ENCODE results near the gene USP43.

USP43 gene

GRCh38 chr17:9672691-9673090 lies 27.4 kb downstream of the USP43 start:
- no peak overlapping the region for H3K4me3 Mint-ChIP-seq

DNA sequence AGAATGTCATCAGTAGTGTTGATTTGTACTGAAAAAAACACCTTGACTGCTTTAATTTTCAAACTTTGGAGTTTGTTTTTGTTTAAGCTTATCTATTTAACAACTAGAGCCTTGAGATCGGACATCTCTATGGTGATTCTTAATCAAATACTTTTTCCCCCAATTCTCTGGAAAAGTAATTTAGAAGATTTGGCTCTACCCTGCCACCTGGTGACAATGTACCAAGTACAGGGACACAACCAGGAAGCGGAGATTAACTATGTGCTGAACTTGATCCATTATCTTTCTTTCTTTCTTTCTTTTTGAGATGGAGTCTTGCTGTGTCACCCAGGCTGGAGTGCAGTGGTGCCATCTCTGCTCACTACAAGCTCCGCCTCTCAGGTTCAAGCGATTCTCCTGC lies 30.8 kb downstream of the USP43 start:
- H3K36me3 Mint-ChIP-seq (ENCODE audit: low read depth), result peaks cover 3% of the 10 kb centered on the region
- peaks cover 13% of the 10 kb centered on the region for H3K4me1 Mint-ChIP-seq (ENCODE audit: low read depth)
- DNase-seq, result no peak
- H3K27ac Mint-ChIP-seq, result no peak overlapping the region
- peaks cover 5% of the 10 kb centered on the region for H3K27me3 Mint-ChIP-seq
- H3K4me3 Mint-ChIP-seq, result no peak overlapping the region
- H3K9me3 Mint-ChIP-seq, result peaks cover 13% of the 10 kb centered on the region

More at GRCh38 chr17:9672691-9673090, 27.4 kb downstream of the USP43 start:
- no peak for DNase-seq
- no peaks in the 10 kb centered on the region for H3K36me3 Mint-ChIP-seq (ENCODE audit: low read depth)
- H3K27ac Mint-ChIP-seq, result no peak overlapping the region
- peaks cover 25% of the 10 kb centered on the region for H3K27me3 Mint-ChIP-seq
- H3K9me3 Mint-ChIP-seq, result no peaks in the 10 kb centered on the region
- H3K4me1 Mint-ChIP-seq (ENCODE audit: low read depth), result peaks cover 11% of the 10 kb centered on the region

DNA sequence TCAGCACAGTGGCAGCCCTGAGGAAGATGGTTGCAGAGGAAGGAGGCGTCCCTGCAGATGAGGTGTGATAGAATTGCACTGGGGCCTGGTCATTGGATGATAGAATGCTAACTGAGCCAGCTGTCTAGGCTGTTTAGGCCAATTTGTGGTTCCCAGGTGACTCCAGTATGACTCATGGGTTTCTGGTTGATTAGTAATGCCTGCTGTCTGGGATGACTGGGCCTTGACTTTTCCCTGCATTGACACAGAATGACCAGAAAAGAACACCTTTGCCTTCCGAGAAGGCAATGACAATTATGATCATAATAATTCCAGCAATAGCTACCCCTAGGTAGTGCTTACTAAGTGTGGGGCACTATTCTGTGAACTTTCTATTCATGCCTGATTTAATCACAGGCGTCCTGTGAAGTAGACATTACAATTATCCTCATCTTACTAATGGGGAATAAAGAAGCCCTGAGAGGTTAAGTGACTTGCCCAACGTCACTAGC lies 31.5 kb downstream of the USP43 start:
- H3K36me3 Mint-ChIP-seq (ENCODE audit: low read depth), result peaks cover 3% of the 10 kb centered on the region
- H3K4me1 Mint-ChIP-seq (ENCODE audit: low read depth), result peaks cover 13% of the 10 kb centered on the region
- H3K27me3 Mint-ChIP-seq, result peaks cover 5% of the 10 kb centered on the region
- no peak for DNase-seq
- no peak overlapping the region for H3K4me3 Mint-ChIP-seq
- H3K27ac Mint-ChIP-seq, result peak overlapping the region; percentile 12
- H3K9me3 Mint-ChIP-seq, result peaks cover 13% of the 10 kb centered on the region

DNA sequence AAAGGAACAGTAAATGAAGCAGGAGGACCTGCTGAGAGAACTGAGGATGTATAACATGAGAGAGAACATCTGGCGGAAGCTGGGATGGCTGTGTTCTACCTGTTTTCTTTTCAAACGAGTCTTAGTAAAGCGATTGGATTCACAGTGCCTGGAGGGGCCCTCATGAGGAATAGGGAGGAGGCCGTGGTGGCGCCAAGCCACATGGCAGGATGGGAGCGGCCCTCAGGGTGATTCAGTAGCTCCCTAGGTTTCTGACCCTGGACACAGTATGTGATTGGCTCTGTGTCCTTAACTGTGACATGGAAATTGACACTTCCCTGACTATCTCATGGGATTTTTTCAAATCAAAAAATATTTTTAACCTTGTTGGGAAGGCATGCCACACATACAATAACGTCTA lies 32.1 kb downstream of the USP43 start:
- peaks cover 5% of the 10 kb centered on the region for H3K27me3 Mint-ChIP-seq
- DNase-seq, result no peak
- no peak overlapping the region for H3K4me3 Mint-ChIP-seq
- peaks cover 13% of the 10 kb centered on the region for H3K4me1 Mint-ChIP-seq (ENCODE audit: low read depth)
- peaks cover 3% of the 10 kb centered on the region for H3K36me3 Mint-ChIP-seq (ENCODE audit: low read depth)
- H3K9me3 Mint-ChIP-seq, result peaks cover 13% of the 10 kb centered on the region
- H3K27ac Mint-ChIP-seq, result peak overlapping the region; percentile 12

GRCh38 chr17:9677896-9678295 lies 32.6 kb downstream of the USP43 start:
- no peak overlapping the region for H3K27ac Mint-ChIP-seq
- H3K27me3 Mint-ChIP-seq, result peaks cover 3% of the 10 kb centered on the region
- no peak overlapping the region for H3K4me3 Mint-ChIP-seq

DNA sequence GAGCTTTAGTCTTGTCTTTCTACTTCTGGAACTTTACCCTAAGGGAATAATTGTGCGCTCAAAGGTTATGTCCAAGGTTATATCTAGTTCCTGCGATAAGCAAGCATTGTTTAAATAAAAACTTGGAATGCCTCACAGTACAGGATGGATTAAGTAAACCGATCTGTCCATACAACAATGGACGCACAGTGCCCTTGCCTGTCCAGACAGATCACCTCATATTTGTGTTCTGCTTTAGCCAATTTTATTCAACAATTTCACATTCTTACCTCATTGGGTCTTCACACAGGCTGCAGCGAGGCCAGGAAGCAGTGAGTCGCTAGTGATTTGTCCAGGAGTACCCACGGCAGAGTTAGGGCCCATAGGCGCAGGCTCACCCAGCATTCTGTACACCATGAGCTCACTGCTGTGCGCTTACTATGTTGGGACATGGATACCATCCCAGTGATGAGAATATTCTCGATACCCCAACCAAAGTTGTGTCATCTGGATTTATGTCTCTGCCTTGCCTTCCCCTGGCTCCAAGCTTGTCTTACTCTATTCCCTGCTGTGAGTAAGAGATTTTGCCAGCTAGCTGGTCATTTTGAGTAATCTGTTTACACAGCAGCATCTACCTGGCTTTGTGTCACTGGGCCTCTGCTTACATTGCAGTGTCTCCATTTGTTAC lies 39.8 kb downstream of the USP43 start:
- H3K36me3 Mint-ChIP-seq (ENCODE audit: low read depth), result peaks cover 2% of the 10 kb centered on the region
- DNase-seq, result no peak
- H3K27ac Mint-ChIP-seq, result no peak overlapping the region
- no peak overlapping the region for H3K4me3 Mint-ChIP-seq
- H3K27me3 Mint-ChIP-seq, result no peaks in the 10 kb centered on the region
- no peaks in the 10 kb centered on the region for H3K4me1 Mint-ChIP-seq (ENCODE audit: low read depth)
- H3K9me3 Mint-ChIP-seq, result peaks cover 12% of the 10 kb centered on the region

More at GRCh38 chr17:9677896-9678295, 32.6 kb downstream of the USP43 start:
- H3K9me3 Mint-ChIP-seq, result peaks cover 13% of the 10 kb centered on the region
- DNase-seq, result no peak
- peaks cover 13% of the 10 kb centered on the region for H3K4me1 Mint-ChIP-seq (ENCODE audit: low read depth)
- peaks cover 3% of the 10 kb centered on the region for H3K36me3 Mint-ChIP-seq (ENCODE audit: low read depth)

DNA sequence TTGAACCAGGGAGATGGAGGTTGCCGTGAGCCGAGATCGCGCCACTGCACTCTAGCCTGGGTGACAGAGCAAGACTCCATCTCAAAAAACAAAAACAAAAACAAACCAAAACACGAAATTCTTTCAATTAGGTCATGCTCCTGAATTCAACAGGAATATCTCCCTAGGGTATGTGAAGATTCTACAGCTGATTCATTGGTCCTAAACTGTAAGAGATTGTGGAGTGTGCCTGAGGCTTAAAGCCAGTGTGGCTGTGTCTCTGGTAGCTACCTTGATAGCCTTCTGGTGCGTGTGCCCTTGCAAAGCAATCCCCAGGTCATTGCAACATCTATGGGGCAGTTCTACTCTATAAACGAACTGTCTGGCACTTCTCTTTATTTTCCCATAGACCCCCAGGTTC lies 48.4 kb downstream of the USP43 start:
- DNase-seq, result no peak
- no peak overlapping the region for H3K27ac Mint-ChIP-seq
- H3K27me3 Mint-ChIP-seq, result peaks cover 3% of the 10 kb centered on the region
- no peak overlapping the region for H3K4me3 Mint-ChIP-seq
- no peaks in the 10 kb centered on the region for H3K9me3 Mint-ChIP-seq
- no peaks in the 10 kb centered on the region for H3K4me1 Mint-ChIP-seq (ENCODE audit: low read depth)
- H3K36me3 Mint-ChIP-seq (ENCODE audit: low read depth), result no peaks in the 10 kb centered on the region

GRCh38 chr17:9696279-9697044 lies 51.1 kb downstream of the USP43 start:
- H3K4me1 Mint-ChIP-seq (ENCODE audit: low read depth), result no peaks in the 10 kb centered on the region
- no peaks in the 10 kb centered on the region for H3K36me3 Mint-ChIP-seq (ENCODE audit: low read depth)
- H3K9me3 Mint-ChIP-seq, result no peaks in the 10 kb centered on the region
- DNase-seq, result no peak
- H3K27me3 Mint-ChIP-seq, result peaks cover 3% of the 10 kb centered on the region
- no peak overlapping the region for H3K27ac Mint-ChIP-seq
- H3K4me3 Mint-ChIP-seq, result no peak overlapping the region

DNA sequence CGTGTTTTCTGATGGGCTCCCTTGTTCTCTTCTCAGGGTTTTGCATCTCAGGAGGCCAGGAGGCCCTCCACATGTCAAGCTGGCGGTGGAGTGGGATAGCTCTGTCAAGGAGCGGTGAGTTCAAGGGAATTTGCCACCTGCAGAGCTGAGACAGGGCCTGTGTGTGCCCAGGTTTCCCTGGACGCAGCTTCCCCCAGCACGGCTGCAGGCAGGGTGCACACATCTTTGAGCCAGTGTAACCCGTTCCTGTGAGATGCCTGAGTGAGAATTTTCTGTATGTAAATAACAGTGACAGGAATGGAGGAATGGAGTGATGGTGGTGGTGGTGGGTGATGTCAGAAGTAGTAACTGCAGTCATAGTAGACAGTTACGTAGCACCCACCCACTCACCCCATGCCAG lies 54.8 kb downstream of the USP43 start:
- H3K9me3 Mint-ChIP-seq, result no peaks in the 10 kb centered on the region
- DNase-seq, result no peak
- H3K27ac Mint-ChIP-seq, result no peak overlapping the region
- peaks cover 3% of the 10 kb centered on the region for H3K27me3 Mint-ChIP-seq
- H3K4me3 Mint-ChIP-seq, result no peak overlapping the region
- H3K36me3 Mint-ChIP-seq (ENCODE audit: low read depth), result no peaks in the 10 kb centered on the region
- H3K4me1 Mint-ChIP-seq (ENCODE audit: low read depth), result no peaks in the 10 kb centered on the region

DNA sequence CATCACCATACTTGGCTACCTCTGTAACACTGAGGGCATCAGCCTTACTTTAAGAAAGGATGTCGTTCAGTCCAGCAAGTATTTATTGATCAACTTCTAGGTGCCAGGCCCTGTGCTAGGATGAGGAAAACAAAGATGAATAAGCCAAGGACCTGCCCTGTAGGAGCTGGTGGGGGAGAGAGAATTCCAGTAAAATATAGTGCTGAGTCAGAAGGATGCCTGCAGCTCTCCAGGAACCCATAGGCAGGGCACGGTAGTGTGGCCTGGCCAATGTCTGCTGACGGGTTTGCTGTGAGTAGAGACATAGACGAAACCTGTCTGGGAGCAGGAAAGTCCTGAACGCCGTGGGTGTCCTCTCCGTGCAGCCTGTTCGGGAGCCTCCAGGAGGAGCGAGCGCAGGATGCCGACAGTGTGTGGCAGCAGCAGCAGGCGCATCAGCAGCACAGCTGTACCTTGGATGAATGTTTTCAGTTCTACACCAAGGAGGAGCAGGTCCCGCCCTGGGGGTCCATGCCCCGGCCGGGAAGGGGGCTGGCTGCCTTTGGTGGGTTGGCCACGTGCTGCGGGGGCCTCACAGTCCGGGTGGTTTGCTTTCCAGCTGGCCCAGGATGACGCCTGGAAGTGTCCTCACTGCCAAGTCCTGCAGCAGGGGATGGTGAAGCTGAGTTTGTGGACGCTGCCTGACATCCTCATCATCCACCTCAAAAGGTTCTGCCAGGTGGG lies 55.6 kb downstream of the USP43 start:
- no peak overlapping the region for H3K27ac Mint-ChIP-seq
- H3K4me3 Mint-ChIP-seq, result no peak overlapping the region
- no peaks in the 10 kb centered on the region for H3K36me3 Mint-ChIP-seq (ENCODE audit: low read depth)
- no peaks in the 10 kb centered on the region for H3K27me3 Mint-ChIP-seq
- DNase-seq, result no peak
- H3K4me1 Mint-ChIP-seq (ENCODE audit: low read depth), result no peaks in the 10 kb centered on the region
- H3K9me3 Mint-ChIP-seq, result no peaks in the 10 kb centered on the region

GRCh38 chr17:9702482-9702881 lies 57.2 kb downstream of the USP43 start:
- H3K4me3 Mint-ChIP-seq, result no peak overlapping the region
- no peak overlapping the region for H3K27ac Mint-ChIP-seq
- no peaks in the 10 kb centered on the region for H3K4me1 Mint-ChIP-seq (ENCODE audit: low read depth)
- H3K27me3 Mint-ChIP-seq, result no peaks in the 10 kb centered on the region
- no peaks in the 10 kb centered on the region for H3K36me3 Mint-ChIP-seq (ENCODE audit: low read depth)
- H3K9me3 Mint-ChIP-seq, result no peaks in the 10 kb centered on the region
- no peak for DNase-seq

DNA sequence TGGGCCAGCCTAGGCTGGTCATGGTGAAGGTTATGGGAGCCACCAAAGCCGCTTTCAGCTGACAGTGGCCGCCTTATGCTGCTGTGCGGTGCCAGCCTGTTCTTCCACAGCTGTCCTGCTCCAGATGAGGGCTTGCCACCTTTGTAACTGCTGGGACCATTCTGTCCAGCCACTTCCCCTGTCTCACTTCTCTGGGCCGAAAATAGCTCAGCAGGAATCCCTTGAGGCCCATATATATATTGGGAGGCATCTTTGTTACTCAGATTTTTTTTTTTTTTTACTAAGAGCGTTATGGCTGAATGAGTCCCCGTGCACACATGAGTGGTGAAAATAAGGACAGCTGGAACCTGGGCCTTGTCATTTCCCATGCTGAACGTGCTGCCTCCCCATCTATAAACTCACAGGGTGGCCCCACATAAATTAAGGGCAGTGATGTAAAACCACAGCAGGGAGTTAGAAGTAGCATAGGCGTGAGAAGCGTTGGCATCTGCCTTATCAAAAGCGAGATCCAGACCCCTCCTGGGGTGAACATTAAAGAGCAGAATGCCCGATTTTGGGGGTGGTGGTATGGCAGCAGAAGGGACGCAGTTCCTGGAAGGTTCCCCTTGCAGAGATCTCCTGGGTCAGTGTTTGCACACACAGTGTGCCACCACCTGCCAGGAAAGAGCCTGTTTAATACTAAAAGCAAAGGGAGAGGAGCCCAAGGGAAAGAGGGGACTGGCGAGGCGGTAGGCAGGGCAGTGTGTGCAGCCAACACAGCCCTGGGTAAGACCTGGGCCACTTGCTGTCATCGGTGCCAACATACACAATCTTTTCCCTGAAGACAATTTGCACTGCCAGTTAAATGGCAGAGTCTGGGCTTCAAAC lies 57.8 kb downstream of the USP43 start:
- Mint-ChIP-seq H3K36me3 (ENCODE audit: low read depth) (no peaks in the 10 kb centered on the region), H3K9me3 (no peaks in the 10 kb centered on the region), H3K4me1 (ENCODE audit: low read depth) (no peaks in the 10 kb centered on the region), H3K4me3 (no peak overlapping the region), H3K27me3 (no peaks in the 10 kb centered on the region), H3K27ac (no peak overlapping the region)
- no peak for DNase-seq

DNA sequence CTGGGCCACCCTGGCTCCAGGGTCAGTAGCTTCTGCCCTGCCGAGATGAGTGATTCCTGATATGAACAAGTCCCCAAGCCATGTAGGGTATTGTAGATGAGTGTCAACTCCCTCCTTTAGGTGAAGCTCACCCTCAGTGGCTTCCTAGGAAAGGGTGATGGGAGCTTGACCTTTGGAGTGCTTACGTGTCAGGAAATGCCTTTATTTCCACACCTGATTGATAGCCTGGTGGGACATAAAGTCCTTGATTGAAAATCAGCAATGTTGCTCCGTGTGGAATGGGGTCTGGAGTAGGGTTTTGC lies 58.4 kb downstream of the USP43 start:
- Mint-ChIP-seq H3K36me3 (ENCODE audit: low read depth) (no peaks in the 10 kb centered on the region), H3K4me3 (no peak overlapping the region), H3K27me3 (no peaks in the 10 kb centered on the region), H3K27ac (no peak overlapping the region), H3K4me1 (ENCODE audit: low read depth) (no peaks in the 10 kb centered on the region), H3K9me3 (no peaks in the 10 kb centered on the region)
- no peak for DNase-seq

DNA sequence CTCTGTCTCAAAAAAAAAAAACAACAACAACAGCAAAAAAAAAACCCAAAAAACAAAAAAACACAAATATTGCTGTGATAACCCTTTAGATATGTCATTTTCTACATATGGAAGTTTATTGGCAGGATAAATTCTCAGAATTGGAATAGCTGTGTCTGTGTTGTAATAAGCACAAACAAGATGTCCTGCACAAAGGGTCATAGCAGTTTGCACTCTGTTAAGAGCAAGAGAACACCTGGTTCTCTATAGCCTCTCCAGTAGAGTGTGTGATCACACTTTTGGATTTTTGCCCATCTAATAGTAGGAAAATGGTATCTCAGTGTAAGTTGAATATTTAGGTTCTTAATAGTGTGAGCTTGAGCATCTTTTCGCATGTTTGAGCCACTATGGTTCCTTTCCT lies 60.4 kb downstream of the USP43 start:
- Mint-ChIP-seq H3K4me3 (no peak overlapping the region), H3K27me3 (no peaks in the 10 kb centered on the region), H3K4me1 (ENCODE audit: low read depth) (no peaks in the 10 kb centered on the region), H3K27ac (no peak overlapping the region), H3K36me3 (ENCODE audit: low read depth) (no peaks in the 10 kb centered on the region), H3K9me3 (no peaks in the 10 kb centered on the region)
- no peak for DNase-seq
